GM21723 (cell line): Measurements from ENCODE around the gene PTPRM.

Source experiments
- ATAC-seq: cut with Tn5 transposase; IDR thresholded peaks from one replicate; pipeline ENCODE4 v1.9.1; 2021; ENCODE audit warnings: mild to moderate bottlenecking, moderate library complexity; ENCODE audit not compliant: unreplicated experiment

The PTPRM gene

DNA sequence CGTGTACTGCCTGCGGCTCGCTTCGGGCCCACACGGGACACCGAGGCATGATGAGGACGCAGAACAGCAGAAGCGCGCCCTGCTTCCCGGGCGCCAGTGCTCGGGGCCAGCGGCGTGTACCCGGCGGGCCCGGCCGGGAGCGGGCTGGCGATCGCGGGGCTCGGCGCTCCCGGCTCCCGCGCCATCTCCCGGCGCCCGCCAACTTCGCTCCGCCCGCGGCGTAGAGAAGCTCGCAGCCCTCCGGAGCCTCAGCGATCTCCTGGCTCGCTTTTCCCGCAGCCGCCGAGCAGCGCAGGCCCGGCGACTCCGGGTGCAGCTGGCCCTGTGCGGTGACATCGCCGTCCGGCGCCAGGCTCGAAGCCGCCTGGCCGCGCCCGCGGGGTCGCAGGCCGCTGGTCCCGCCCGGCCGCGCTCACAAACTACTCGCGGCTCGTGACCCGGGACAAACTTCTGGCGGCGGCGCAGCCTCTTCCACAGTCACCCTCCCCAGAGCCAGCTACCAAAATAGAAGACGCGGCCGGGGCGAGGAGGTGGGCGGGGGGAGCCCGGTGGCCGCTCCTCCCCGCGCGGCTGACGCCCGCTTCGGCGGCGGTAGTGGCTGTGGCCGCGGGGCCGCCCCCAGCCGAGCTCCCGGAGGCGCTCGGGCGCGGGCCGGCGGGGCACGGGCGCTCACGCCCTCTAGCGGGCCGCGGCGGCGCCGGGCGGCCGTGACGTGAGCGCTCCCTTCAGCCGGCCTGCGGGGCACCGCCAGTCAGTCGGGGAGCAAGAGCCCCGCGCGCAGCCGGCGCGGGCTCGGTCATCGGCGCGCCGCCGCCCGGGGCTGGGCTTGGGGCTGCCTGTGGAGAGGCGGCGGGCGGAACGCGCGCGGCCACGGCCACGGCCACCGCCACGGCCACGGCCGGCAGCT, at the start of gene PTPRM:
PTPRM (plus strand) TSS at position 750 of the 907 bp plus-strand sequence. CDS start 503 bp downstream, outside the sequence.
- ATAC-seq = peak; percentile 94

DNA sequence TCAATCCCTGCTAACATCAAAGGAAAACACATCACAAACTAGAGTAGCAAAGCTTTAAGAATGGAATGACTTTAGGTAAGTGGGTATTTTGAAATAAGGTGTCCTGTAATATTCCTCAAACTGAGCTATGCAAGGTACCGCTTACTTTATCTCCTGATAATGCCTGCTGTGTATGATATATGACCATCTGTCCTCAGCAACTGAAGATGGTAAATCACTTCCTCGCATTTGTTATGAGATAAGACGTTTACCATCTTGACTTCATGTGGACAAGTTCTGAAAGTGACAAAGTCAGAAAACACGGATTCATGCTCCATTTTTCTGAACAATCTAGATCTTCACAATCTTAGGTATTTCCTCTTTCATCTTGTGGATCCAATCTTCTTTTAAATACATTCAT, 49.3 kb upstream of the PTPRM start:
- no peak for ATAC-seq

DNA sequence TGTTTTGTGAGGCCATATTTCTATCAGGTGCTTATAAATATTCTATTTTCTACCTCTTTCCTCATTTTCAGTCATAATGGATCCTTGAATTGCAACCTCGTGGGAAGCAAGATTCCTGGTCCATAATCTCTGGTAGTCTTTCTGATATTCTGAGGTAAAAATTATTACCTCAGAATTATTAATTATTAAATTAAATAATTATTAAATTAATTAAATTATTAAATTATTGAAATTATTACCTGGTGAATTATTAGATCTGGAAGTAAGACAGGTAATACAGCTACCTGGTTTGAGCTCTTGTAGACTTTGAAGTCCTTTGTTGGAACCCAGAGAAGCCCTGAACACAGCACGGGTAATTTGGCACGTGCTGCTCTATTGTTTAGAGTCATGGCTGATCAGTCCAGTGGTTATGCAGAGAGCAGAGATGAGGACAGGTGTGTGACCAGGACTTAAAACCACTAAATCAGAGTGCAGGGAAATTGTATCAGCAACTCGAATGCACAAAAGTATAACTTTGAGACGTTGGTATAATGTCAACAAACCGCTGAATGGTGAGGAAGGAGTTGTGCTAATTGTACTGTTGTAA, 46.8 kb upstream of the PTPRM start:
- no peak for ATAC-seq

DNA sequence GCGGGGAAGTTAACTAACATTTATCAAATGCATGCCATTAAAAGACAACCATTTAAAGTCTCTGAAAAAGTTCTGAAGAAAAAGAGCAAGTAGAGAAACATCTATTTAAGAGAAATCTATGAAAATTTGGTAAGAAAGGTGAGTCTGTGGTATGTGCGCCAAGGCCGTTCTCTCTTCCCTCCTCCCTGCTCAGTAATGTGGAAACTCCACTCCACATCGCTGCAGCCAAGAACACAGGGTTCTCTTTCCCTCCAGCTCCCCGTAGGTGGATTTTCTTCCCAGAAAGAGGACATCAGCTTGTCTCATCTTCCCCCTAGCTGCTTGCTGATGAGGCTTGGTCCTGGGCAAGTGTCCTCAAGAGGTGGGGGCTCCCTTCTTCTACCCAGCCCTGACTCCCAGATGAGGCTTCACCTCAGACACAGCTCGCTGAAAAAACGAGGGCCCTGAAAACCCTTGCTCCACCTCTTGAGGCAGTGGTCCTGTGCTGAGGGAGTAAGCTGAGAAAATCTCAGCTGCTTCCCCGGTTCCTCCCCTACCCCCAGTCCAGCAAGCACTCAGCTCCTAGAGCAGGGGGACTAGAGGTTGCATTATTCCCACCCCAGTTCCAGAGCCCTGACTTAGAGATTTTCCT, 45.8 kb upstream of the PTPRM start:
- no peak for ATAC-seq

DNA sequence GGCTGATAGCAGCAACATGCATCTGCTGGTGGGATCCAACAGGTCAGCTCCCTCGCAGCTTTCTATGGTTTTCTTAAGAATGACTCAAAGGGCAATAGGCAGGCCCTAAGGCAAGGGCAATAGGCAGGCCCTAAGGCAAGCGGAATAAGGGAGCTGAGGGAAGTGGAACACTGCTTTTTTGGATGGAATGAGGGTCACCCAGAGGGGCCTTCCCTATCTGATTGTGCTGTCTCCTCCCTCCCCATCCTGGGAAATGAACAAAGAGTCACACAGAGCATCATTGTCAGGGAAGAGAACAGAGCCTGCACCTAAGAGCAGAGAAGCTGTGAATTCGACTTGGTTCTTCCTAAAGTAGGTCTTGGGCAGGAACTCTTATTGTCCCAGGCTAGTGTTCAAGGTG, 43.3 kb upstream of the PTPRM start:
- no peak for ATAC-seq

DNA sequence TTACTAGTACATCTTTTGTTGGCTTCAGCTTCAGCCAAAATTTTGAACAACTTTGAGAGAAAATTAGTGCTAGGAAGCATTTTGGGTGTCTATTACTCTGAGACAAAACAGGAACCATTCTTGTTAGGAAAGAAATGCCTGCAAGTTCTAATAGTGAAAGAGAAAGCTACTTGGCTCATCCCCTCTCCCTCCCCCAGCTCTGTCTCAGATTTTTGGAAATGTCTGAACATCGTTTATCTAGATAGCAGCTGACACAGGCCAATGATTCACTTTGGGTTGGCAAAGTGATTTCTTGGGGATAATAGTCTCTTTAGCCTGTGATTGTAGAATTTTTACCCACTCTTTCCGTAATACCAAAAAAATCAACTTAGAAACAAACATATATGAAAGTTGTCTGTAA, 42.3 kb upstream of the PTPRM start:
- no peak for ATAC-seq

DNA sequence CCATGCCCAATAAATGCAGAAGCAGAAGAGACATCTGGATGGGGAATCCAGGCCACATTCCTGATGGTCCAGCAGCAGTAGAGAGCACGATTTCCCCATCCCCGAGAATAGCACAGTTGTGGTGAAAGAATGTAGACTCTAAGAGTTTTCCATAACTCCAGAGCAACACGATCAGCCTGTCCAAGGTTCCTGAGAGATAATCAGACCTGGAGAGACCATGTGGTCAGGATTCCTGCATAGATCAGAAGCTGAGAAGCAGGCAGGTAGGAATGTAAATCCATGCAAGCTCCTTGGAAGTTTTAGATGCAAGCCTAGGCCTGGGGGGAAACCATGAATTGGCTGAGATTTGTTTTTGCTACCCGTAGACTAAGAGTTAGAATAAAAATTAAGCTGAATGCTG, 34.2 kb upstream of the PTPRM start:
- no peak for ATAC-seq

DNA sequence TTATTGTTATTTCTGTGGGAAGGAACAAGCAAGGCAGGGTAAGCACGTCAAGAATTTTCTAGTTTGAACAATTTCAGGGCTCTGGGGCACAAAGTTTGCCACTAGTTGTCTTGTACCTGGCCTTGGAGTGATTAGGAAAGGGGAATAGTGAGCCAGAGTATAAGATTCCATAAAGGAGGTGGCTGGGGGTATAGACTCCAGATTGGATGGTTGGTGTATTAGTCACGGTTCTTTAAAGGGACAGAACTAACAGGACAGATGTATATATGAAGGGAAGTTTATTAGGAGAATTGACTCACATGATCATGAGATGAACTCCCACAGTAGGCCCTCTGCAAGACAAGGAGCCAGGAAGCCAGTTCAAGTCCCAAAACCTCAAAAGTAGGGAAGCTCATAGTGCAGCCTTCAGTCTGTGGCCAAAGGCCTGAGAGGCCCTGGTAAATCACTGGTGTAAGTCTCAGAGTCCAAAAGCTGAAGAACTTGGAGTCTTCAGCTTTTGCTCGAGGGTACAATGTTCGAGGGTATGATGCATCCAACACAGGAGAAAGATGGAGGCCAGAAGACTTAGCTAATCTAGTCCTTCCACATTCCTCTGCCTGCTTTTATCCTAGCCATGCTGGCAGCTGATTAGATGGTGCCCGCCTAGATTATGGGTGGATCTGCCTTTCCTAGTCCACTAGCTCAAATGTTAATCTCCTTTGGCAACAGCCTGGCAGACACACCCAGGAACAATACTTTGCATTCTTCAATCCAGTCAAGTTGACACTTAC, 31.5 kb upstream of the PTPRM start:
- no peak for ATAC-seq

DNA sequence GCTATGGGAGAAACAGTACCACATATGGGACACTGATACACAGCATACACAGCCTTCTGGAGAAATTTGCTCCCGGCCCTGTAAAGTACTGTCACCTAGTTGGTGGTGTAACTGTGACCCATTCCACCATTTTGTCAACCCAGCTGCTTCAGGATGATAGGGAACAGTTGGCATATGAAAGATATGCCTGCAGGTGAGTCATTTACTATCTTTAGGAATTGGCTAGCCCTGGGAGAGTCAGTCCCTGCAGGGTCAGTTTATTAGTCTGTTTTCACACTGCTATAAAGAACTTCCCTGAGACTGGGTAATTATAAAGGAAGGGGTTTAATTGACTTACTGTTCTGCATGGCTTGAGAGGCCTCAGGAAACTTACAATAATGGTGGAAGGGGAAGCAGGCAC, 30.0 kb upstream of the PTPRM start:
- no peak for ATAC-seq

DNA sequence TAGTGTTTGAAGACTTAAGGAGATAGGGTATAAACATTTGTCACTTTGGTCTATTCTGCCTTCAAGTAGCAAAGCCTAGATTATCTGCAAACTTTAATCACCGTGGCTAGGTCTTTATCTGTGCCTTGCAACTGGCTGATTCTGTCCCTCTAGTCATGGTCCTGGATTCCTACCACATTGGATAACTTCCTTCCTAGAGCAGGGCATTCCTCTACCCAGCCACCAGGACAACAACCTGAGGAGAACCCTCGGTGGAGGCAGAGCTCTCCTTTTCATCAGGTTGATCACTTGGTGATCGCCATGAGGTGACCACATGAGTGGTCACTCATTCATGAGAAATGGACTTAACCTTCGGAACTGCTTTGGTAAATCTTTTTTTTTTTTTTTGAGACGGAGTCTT, 25.3 kb upstream of the PTPRM start:
- no peak for ATAC-seq

DNA sequence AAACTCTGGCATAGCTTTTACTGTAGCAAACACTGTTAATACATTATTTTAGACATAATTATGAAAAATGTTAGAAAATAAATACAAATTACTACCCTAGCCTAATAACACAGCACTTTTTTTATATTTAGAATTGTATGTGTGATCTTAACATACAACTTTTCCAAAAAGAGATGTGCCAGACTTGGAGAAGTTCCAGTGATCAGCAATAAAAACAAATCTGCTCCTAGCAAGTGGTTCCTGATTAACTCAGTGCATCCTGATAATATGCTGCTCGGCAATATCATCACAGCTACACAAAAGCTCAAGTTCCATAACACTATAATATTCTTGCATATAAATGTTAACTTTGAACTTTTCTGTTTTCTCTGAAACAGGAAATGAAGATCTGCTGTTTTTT, 22.4 kb upstream of the PTPRM start:
- ATAC-seq = no peak

DNA sequence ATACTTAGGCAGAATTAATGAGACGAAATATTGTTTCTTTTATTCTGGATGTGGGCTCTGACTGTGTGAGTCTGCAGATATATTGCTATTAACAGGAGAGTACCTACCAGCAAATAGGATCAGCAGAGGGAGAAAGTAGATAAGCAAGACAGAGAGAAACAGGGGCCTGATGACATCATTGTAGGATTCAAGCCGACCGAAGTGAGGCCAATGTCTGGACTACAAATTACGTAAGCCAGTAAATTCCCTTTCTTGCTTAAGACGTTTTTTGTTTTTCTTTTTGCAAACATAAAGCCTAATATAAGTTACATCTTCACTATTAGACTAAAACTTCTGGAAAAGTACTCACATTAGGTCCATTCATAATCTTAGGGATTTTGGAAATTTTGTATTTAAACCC, 21.4 kb upstream of the PTPRM start:
- no peak for ATAC-seq

DNA sequence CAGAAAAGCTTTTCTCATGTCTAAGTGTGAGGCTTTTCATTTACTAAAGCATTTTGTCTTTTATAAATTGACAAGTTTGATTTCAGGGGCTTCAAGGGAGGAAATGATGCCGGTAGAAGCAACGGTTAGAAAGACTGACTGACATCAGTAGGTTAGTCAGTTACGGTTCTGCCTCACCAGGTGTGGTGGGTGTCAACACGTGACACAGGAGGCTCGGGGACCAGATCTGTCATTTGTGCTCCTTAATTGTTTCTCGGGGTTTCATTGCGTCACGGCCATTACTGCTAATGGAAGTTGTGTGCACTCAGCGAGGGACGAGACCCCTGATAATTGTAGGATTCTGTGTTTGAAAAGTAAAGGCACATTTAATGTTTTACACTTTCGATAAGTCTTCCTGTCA, 18.9 kb upstream of the PTPRM start:
- no peak for ATAC-seq

DNA sequence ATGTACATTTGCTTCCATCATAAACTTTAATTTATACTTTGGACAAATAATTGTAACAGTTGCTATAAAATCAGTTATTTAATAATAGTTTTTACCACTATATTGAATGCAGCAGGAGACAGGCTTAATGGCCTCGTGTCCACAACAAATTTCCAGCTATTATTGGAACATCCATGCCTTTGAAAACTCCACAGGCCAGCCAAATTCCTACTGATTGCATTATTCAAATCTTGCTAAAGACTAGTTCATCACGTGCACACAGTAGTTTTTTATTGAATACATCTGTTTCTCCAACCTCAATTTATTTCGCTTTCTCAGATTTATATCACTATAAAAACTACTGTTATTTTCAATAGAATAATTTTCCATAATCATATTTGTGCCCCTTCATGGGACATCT, 18.4 kb upstream of the PTPRM start:
- ATAC-seq = no peak

DNA sequence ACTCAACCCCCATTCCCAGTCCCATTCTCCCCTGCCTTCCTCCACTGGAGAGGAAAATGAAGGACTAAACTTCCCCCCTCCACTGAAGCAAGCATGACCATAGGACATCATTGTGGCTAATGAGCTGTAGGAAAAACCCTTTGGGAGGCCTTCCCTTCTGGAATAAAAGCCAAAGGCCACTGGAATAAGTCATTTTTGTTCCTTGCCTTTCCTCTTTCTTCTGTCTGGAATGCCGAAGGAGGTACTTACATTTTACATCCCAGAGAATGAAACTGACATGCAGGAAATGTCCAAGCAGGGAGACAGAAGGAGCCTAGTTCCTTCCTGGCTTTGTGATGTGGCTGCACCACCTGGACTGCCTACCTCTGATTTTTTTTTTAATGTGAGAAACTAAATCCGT, 9.1 kb upstream of the PTPRM start:
- no peak for ATAC-seq

DNA sequence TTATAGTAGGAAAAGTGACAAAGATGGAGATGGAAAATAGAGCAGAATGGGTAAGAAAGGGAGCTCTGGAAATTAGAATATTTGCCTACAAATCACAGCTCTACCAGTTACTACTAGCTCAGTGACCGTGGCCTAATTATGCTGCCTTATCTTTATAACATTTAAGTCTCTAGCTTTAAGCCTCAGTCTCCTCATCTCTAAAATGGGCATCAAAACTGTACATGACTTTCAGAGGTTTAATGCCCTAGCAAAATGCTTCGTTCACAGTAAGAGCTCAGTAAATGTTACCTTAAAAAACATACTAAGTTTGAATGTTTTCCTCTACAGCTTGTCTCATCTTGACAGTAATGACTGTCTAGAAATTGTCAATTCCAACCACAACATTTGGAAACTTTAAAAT, 8.3 kb upstream of the PTPRM start:
- ATAC-seq = no peak

DNA sequence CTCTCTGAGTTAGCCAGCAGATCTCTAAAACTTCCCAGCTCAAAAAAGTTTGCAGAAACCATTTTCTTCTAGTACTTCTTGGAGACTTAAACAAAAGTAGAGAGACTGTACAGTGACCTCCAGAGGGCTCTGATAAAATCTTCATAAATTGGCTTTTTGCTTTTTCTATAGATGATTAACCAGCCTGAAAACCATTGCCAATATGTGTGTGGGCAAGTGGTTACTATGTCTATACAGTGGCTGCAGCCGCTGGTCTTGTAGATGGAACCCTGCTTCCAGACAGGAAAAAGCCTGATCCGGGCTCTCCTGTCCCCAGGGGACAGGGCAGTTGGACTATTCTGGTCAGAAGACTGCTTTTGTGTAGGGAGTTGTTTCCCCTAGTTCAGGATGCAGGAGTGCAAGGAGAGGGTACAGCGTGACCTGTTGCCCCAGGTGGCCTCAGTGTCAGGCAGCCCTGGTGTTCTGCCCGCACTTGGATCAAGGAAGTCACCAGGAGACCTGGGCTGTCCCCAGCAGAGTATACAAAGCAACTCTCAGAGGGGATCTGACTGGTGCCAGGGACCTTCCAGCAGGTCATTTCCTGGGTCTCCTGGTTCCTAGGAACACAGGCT, 7.3 kb upstream of the PTPRM start:
- no peak for ATAC-seq

DNA sequence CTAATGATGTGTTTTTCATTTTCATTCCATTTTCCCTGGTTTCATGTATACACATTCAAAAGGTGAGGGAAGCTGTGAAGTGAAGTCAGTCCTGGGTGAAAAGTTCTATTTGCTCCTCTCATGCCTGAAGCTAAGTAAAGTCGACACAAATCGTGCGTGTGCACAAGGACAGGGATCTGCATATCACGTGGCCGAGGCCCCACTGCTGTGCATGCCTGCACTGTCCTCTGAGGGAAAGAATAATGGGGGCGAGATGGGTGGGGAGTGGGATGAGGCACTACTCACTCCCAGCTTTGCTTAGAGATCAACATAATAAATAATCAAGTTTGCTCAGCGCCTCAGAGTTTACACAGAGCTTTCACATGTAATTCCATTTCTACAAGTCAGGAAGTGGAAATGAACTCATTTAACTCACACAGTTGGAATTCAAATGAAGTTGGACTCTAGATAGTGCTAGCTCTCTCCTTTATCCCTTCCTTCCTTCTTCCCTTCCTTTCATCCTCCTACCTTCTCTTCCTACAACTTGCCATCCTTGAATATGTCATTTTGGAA, 5.1 kb upstream of the PTPRM start:
- no peak for ATAC-seq

DNA sequence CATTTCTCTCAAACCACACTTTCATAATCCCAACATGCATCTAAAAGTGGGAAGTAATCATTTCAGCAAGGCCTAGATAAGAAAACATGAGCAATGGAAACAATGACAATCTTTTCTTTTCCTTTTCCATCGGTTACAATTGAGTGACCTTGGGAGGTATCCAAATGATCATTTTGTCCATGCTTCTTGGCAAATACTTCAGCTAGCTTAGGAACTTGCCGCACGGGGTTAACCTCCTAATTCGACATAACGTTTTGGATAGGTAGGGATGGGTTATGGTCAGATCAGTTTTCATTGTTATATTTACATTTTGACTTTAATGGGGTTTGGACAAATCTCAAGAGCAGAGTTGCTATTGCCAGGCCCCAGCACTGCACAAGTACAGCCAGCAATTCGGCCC, 4.6 kb upstream of the PTPRM start:
- no peak for ATAC-seq

DNA sequence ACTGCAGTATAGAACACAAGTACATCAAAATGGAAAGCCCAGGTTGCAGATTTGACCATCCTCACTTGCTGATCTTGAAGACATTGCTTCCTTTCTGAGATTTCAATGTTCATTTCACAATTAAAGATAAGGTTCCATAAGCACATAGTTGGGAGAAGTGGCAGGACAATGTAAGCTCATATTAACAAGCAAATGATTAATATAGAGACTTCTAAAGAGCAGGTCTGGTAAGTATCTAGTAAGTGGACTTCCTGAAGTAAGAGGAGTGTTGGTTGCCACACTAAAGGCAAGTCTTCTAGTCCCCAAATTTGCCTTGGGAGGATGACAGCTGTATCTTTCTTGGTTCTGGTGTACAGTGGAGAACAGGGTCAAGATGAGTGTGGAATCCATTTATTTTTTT, 1.4 kb upstream of the PTPRM start:
- ATAC-seq = no peak

DNA sequence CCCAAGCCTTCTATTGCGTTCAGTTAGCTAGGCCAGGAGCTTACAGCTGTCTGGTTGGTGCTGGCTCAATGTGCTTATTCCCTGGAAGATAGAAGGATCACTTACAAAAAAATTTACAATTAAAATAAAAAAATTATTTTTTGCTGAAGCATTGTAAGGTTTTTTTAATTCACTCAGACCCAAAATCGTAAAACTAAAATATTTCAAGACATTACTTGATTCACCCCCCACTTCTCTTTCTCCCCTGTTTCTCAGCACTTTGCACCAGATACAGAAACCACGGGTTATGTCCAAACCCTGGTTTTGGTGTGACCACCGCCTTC, 911 bp upstream of the PTPRM start:
- no peak for ATAC-seq
